NCI-H2081 treated with DMSO at 0.1 percent for 48 hours (cell line): Measurements from ENCODE around the gene ACAN.

Experiments
- DNase-seq: peaks from one replicate; lab custom pipeline; 2025; lab: John Stamatoyannopoulos, UW

The ACAN gene

GRCh38 chr15:88803241-88803919, at the start of gene ACAN:
TSS of gene ACAN (plus strand) at chr15:88803436. CDS start at chr15:88836207, 32,771 bp downstream.
- DNase-seq, result no peak

GRCh38 chr15:88756521-88756920, 46.7 kb upstream of the ACAN start:
- no peak for DNase-seq

GRCh38 chr15:88756921-88757320, 46.3 kb upstream of the ACAN start:
- DNase-seq, result no peak

- DNase-seq, result no peak
Measured at GRCh38 chr15:88759872-88760271, 43.4 kb upstream of the ACAN start.

GRCh38 chr15:88764448-88764847, 38.8 kb upstream of the ACAN start:
- DNase-seq, result no peak

GRCh38 chr15:88765212-88765611, 38.0 kb upstream of the ACAN start:
- DNase-seq, result no peak

GRCh38 chr15:88769161-88769971, 33.9 kb upstream of the ACAN start:
- no peak for DNase-seq

- no peak for DNase-seq
Measured at GRCh38 chr15:88775776-88776175, 27.5 kb upstream of the ACAN start.

- no peak for DNase-seq
Measured at GRCh38 chr15:88776646-88777045, 26.6 kb upstream of the ACAN start.

- no peak for DNase-seq
Measured at GRCh38 chr15:88779944-88780343, 23.3 kb upstream of the ACAN start.

GRCh38 chr15:88782465-88782864, 20.8 kb upstream of the ACAN start:
- DNase-seq, result no peak

- DNase-seq, result no peak
Measured at GRCh38 chr15:88785217-88785616, 18.0 kb upstream of the ACAN start.

- DNase-seq, result no peak
Measured at GRCh38 chr15:88788036-88788435, 15.2 kb upstream of the ACAN start.

GRCh38 chr15:88788816-88789215, 14.4 kb upstream of the ACAN start:
- DNase-seq, result no peak

- DNase-seq, result no peak
Measured at GRCh38 chr15:88790486-88790885, 12.8 kb upstream of the ACAN start.

- DNase-seq, result no peak
Measured at GRCh38 chr15:88791637-88792036, 11.6 kb upstream of the ACAN start.

- DNase-seq, result no peak
Measured at GRCh38 chr15:88792342-88793282, 10.6 kb upstream of the ACAN start.

- no peak for DNase-seq
Measured at GRCh38 chr15:88794001-88794400, 9.2 kb upstream of the ACAN start.

GRCh38 chr15:88797663-88798339, 5.4 kb upstream of the ACAN start:
- no peak for DNase-seq

- no peak for DNase-seq
Measured at GRCh38 chr15:88799341-88799740, 3.9 kb upstream of the ACAN start.

- DNase-seq, result no peak
Measured at GRCh38 chr15:88800026-88800425, 3.2 kb upstream of the ACAN start.

GRCh38 chr15:88800738-88801137, 2.5 kb upstream of the ACAN start:
- DNase-seq, result no peak
